GM12878 (cell line): ENCODE measurements around the gene DISC1. TPM values are rescaled to one million over a fixed set of nuclear protein-coding genes. Genes with fewer than 3 reads are reported as not detected.

Experiments
- ATAC-seq: fragments of 200-7000 bp; cut with Tn5 transposase; 3 replicates; pipeline ENCODE4 v1.9.1; 2020; ENCODE audit warnings: mild to moderate bottlenecking, moderate library complexity
- BruUV-seq: library from RNA; stranded (reverse); fragments of 400-500 nt; replicated peaks from 2 replicates; lab custom pipeline; 2021; lab: Mats Ljungman, UMichigan
- CTCF ChIA-PET: fragments of 300-600 bp; sonication (Branson Sonifier 250); formaldehyde crosslinking; extraction: SDS; loops from one replicate; lab custom pipeline; 2021; ENCODE audit warnings: inconsistent platforms; lab: Yijun Ruan, JAX
- POLR2A ChIA-PET: fragments of 350-600 bp; formaldehyde crosslinking; extraction: SDS; loops from one replicate; lab custom pipeline; 2021; ENCODE audit warnings: inconsistent platforms; lab: Charles Lee
- RAD21 ChIA-PET: fragments of 300-600 bp; sonication (Branson Sonifier 250); formaldehyde crosslinking; loops from one replicate; lab custom pipeline; 2023; ENCODE audit warnings: antibody characterized with exemption; ENCODE audit not compliant: unreplicated experiment; lab: Charles Lee
- SMC1A ChIA-PET: fragments of 300-600 bp; sonication (Branson Sonifier 250); formaldehyde crosslinking; loops from one replicate; lab custom pipeline; 2023; ENCODE audit not compliant: unreplicated experiment, uncharacterized antibody; lab: Charles Lee
- DNase-seq: peaks from one replicate; pipeline ENCODE4 v3.0.0-alpha.2; 2011; ENCODE audit warnings: low read depth, low spot score
- FAIRE-seq: peaks from 3 replicates; lab custom pipeline; 2011; peaks lifted over from hg19 to GRCh38; lab: Jason Lieb, UNC
- H2AFZ ChIP-seq: 2 replicates; pipeline ENCODE4 v1.6.0; 2011; ENCODE audit warnings: low read depth, low read length, control low read depth; ENCODE audit not compliant: control insufficient read depth
- H3K27ac ChIP-seq: 2 replicates; pipeline ENCODE4 v1.5.1; 2011; ENCODE audit warnings: control low read depth; ENCODE audit not compliant: control insufficient read depth, insufficient read depth
- H3K27me3 ChIP-seq, 2 experiments: replicated peaks in 1 of 2; 2 replicates each; pipeline versions ENCODE4 v1.6.0 to v1.6.1; 2011; ENCODE audit warnings: low read length in 1 of 2; ENCODE audit not compliant: control insufficient read depth in 2 of 2, insufficient read depth in 2 of 2
- H3K36me3 ChIP-seq, 2 experiments: 2 replicates each; pipeline ENCODE4 v1.5.1; 2011; ENCODE audit warnings: low read length in 1 of 2; ENCODE audit not compliant: control insufficient read depth in 2 of 2, insufficient read depth in 2 of 2
- H3K4me1 ChIP-seq: 2 replicates; pipeline ENCODE4 v1.6.1; 2011; ENCODE audit warnings: mild to moderate bottlenecking, low read length, moderate library complexity, mixed read lengths; ENCODE audit not compliant: control insufficient read depth, insufficient read depth
- H3K4me2 ChIP-seq: 2 replicates; pipeline ENCODE4 v1.6.0; 2011; ENCODE audit warnings: control low read depth; ENCODE audit not compliant: control insufficient read depth, insufficient read depth
- H3K4me3 ChIP-seq: fragments of 200-600 bp; sonication (generic); 2 replicates; pipeline ENCODE4 v1.5.1; 2016
- H3K79me2 ChIP-seq: 2 replicates; pipeline ENCODE4 v1.6.0; 2011; ENCODE audit warnings: low read length; ENCODE audit not compliant: control insufficient read depth, insufficient read depth
- H3K9ac ChIP-seq: 2 replicates; pipeline ENCODE4 v1.8.0; 2011; ENCODE audit warnings: low read length, control low read depth, mixed read lengths; ENCODE audit not compliant: control insufficient read depth, insufficient read depth
- H3K9me3 ChIP-seq: replicated peaks from 3 replicates; pipeline ENCODE4 v1.5.1; 2011; ENCODE audit warnings: mild to moderate bottlenecking, low read length; ENCODE audit not compliant: control insufficient read depth, insufficient read depth
- H4K20me1 ChIP-seq: 2 replicates; pipeline ENCODE4 v1.6.0; 2011; ENCODE audit not compliant: control insufficient read depth, insufficient read depth
- BACH1 ChIP-seq: fragments of 450-650 bp; IDR thresholded peaks from 2 replicates; pipeline ENCODE4 v1.6.1; 2017; ENCODE audit warnings: mild to moderate bottlenecking, borderline replicate concordance
- BMI1 ChIP-seq: fragments of 450-650 bp; IDR thresholded peaks from 2 replicates; pipeline ENCODE4 v1.6.1; 2016; ENCODE audit warnings: mild to moderate bottlenecking, moderate library complexity, borderline replicate concordance
- CEBPB ChIP-seq, 2 experiments: fragments of 150-350 bp in 1 of 2; IDR thresholded peaks; 2 replicates each; pipeline ENCODE4 v1.6.1; 2012 to 2014; ENCODE audit warnings: low read depth in 2 of 2, low read length in 2 of 2, borderline replicate concordance in 1 of 2, inconsistent platforms in 1 of 2
- CHD2 ChIP-seq: IDR thresholded peaks from 2 replicates; pipeline ENCODE4 v1.6.1; 2011; ENCODE audit warnings: low read depth, low read length, improper control_type of control experiment, borderline replicate concordance
- RAD51 ChIP-seq: fragments of 450-650 bp; IDR thresholded peaks from 2 replicates; pipeline ENCODE4 v1.6.1; 2016; ENCODE audit warnings: moderate library complexity, mild to moderate bottlenecking, inconsistent platforms
- RB1 ChIP-seq: fragments of 450-650 bp; formaldehyde crosslinking; IDR thresholded peaks from 2 replicates; pipeline ENCODE4 v1.6.1; 2017; ENCODE audit warnings: mild to moderate bottlenecking, borderline replicate concordance
- RFX5 ChIP-seq: IDR thresholded peaks from 2 replicates; pipeline ENCODE4 v1.6.1; 2011; ENCODE audit warnings: low read depth, low read length, improper control_type of control experiment
- SREBF2 ChIP-seq: IDR thresholded peaks from 2 replicates; pipeline ENCODE4 v1.6.1; 2012; ENCODE audit warnings: mild to moderate bottlenecking, low read length
- SRF ChIP-seq, 2 experiments: IDR thresholded peaks; 2 replicates each; pipeline ENCODE4 v1.6.1; 2011; ENCODE audit warnings: low read depth in 2 of 2, low read length in 2 of 2, mild to moderate bottlenecking in 1 of 2, moderate library complexity in 1 of 2
- TCF7 ChIP-seq: IDR thresholded peaks from 2 replicates; pipeline ENCODE4 v1.6.1; 2014; ENCODE audit warnings: antibody characterized with exemption, borderline replicate concordance
- WRNIP1 ChIP-seq: IDR thresholded peaks from 2 replicates; pipeline ENCODE4 v1.6.1; 2011; ENCODE audit warnings: low read depth, low read length, improper control_type of control experiment, borderline replicate concordance
- WGBS: methylation state at CpG from one replicate; pipeline ENCODE4 v1.1.6; 2016; ENCODE audit warnings: low lambda C conversion rate; ENCODE audit not compliant: insufficient replicate concordance, insufficient coverage; ENCODE audit errors: missing lambda C conversion rate; 5-methylcytosine and 5-hydroxymethylcytosine counted together
- in situ Hi-C: fragments of 300-500 bp; cut with MboI; formaldehyde crosslinking; loops from 9 replicates; pipeline ENCODE4 v1.14.3; 2018; ENCODE audit warnings: mixed read lengths
- intact Hi-C: fragments of 100-400 bp; cut with micrococcal nuclease; formaldehyde crosslinking; loops from one replicate; pipeline ENCODE4 v1.14.2; 2022; ENCODE audit not compliant: unreplicated experiment
- polyA plus RNA-seq, 11 experiments: library from polyadenylated mRNA; depleted of rRNA in 4 of 11; unstranded in 6 of 11; stranded (reverse) in 5 of 11; fragments of >200 nt; fragmentation: Nextera tagmentation in 4 of 11; fragmentation: Illumina TruSeq in 1 of 11; extraction: Ambion mirVana in 4 of 11; extraction: Trizol in 1 of 11; gene quantifications; 1 replicate in 1 of 11; 2 replicates in 10 of 11; pipeline versions ENCODE4 v1.2.1 to v1.2.3, GENCODE V29; 2011 to 2016; ENCODE audit warnings: inconsistent platforms in 2 of 11, missing spikeins in 2 of 11, low read depth in 1 of 11
- total RNA-seq, 4 experiments: library from RNA; depleted of rRNA in 3 of 4; stranded (reverse); fragments of >200 nt in 3 of 4; fragmentation: Illumina TruSeq in 1 of 4; extraction: Trizol in 1 of 4; gene quantifications; 2 replicates each; pipeline versions ENCODE4 v1.2.1 to v1.2.3, GENCODE V29; 2013 to 2021
- TF ChIP-seq, protein P1 (sequence below): IDR thresholded peaks from 2 replicates; pipeline ENCODE4 v1.6.1; 2011; ENCODE audit warnings: low read depth, mild to moderate bottlenecking, low read length, moderate library complexity, borderline replicate concordance; ENCODE audit errors: extremely low read depth
- TF ChIP-seq, protein P2 (sequence below): IDR thresholded peaks from 2 replicates; pipeline ENCODE4 v1.6.1; 2012; ENCODE audit warnings: improper control_type of control experiment, low read depth, low read length; ENCODE audit not compliant: insufficient replicate concordance
- TF ChIP-seq, protein P3 (sequence below): IDR thresholded peaks from 2 replicates; pipeline ENCODE4 v1.6.1; 2012; ENCODE audit warnings: low read depth, low read length, improper control_type of control experiment
- TF ChIP-seq, protein P4 (sequence below): fragments of 450-650 bp; IDR thresholded peaks from 2 replicates; pipeline ENCODE4 v1.6.1; 2017; ENCODE audit warnings: borderline replicate concordance

DISC1 gene
- total and polyA plus RNA-seq, 10 of the 15 experiments (the other 5 are each of a cell fraction or from before 2014, with no cell fraction given), result 0.05 to 0.72 (median 0.19) TPM; not detected in 1

DNA sequence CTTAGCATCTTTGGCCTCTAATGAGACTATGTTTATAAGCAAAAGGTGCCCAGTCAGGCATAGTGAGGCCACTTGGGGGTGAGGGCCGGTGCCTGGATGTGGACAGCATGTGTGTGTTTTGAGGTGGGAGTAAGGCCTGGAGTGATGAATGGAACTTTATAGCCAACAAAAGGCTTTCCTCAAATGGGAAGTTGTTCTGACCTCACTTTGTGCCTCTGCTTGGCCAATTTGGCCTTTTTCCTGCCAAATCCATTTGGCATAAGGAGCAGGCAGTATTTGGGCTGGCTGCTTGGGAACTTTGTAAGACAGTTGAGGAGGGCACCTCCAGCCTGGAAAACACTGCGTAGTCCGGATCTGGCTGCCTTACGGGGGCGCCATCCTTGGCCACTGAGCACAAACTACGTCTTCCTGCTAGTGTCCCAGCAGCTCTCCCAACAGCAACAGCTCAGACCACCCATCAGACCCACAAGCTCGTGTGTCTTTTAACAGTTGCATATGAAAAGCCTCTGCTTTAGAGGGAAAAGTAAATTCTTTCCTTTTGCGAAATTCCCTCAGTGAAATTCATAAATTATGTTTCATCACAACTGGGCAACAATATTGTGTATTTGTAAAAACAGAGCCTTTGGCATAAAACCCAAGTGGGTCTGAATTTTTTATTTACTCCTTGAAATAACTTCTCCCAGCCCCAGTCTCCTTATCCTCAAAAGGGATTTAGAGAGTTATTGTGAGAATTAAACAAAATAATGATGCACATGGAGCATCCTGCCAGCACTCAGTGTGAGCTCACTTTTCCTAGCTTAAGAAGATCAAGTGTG lies 322.9 kb downstream of the DISC1 start:
- SMC1A ChIA-PET, result no interaction called here
- intact Hi-C loops (no loop called here), in situ Hi-C loops (no loop called here)
- H3K4me2 ChIP-seq, result no peak overlapping the region
- H3K27ac ChIP-seq, result no peak overlapping the region
- H4K20me1 ChIP-seq, result no peaks in the 10 kb centered on the region
- WGBS, result 42% methylated on average over 8 of the region's 8 CpGs
- no peak overlapping the region for H3K9ac ChIP-seq
- RAD21 ChIA-PET, result no interaction called here
- no TSS peak for BruUV-seq
- no peaks in the 10 kb centered on the region for H3K9me3 ChIP-seq
- DNase-seq (no peak), FAIRE-seq (no peak), ATAC-seq (no peak)
- H3K79me2 ChIP-seq, result no peaks in the 10 kb centered on the region
- no peaks in the 10 kb centered on the region for H3K27me3 ChIP-seq
- POLR2A ChIA-PET, result no interaction called here
- CTCF ChIA-PET, result no interaction called here
- H2AFZ ChIP-seq, result no peak overlapping the region
- no peaks in the 10 kb centered on the region for H3K36me3 ChIP-seq
- no peak overlapping the region for H3K4me3 ChIP-seq
- no peaks in the 10 kb centered on the region for H3K4me1 ChIP-seq
- no peak for TF ChIP-seq SRF (IDR thresholded peaks at IDR 0.05; ENCODE audit: low read depth in 2 of 2, low read length in 2 of 2)
- no peak for TF ChIP-seq TCF7
- TF ChIP-seq RAD51, result no peak
- TF ChIP-seq, protein P1, sequence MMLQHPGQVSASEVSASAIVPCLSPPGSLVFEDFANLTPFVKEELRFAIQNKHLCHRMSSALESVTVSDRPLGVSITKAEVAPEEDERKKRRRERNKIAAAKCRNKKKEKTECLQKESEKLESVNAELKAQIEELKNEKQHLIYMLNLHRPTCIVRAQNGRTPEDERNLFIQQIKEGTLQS, result no peak
- TF ChIP-seq BMI1, result no peak
- TF ChIP-seq, protein P2, sequence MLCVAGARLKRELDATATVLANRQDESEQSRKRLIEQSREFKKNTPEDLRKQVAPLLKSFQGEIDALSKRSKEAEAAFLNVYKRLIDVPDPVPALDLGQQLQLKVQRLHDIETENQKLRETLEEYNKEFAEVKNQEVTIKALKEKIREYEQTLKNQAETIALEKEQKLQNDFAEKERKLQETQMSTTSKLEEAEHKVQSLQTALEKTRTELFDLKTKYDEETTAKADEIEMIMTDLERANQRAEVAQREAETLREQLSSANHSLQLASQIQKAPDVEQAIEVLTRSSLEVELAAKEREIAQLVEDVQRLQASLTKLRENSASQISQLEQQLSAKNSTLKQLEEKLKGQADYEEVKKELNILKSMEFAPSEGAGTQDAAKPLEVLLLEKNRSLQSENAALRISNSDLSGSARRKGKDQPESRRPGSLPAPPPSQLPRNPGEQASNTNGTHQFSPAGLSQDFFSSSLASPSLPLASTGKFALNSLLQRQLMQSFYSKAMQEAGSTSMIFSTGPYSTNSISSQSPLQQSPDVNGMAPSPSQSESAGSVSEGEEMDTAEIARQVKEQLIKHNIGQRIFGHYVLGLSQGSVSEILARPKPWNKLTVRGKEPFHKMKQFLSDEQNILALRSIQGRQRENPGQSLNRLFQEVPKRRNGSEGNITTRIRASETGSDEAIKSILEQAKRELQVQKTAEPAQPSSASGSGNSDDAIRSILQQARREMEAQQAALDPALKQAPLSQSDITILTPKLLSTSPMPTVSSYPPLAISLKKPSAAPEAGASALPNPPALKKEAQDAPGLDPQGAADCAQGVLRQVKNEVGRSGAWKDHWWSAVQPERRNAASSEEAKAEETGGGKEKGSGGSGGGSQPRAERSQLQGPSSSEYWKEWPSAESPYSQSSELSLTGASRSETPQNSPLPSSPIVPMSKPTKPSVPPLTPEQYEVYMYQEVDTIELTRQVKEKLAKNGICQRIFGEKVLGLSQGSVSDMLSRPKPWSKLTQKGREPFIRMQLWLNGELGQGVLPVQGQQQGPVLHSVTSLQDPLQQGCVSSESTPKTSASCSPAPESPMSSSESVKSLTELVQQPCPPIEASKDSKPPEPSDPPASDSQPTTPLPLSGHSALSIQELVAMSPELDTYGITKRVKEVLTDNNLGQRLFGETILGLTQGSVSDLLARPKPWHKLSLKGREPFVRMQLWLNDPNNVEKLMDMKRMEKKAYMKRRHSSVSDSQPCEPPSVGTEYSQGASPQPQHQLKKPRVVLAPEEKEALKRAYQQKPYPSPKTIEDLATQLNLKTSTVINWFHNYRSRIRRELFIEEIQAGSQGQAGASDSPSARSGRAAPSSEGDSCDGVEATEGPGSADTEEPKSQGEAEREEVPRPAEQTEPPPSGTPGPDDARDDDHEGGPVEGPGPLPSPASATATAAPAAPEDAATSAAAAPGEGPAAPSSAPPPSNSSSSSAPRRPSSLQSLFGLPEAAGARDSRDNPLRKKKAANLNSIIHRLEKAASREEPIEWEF, result no peak
- TF ChIP-seq RFX5, result no peak
- no peak for TF ChIP-seq BACH1
- TF ChIP-seq RB1, result no peak
- TF ChIP-seq, protein P3, sequence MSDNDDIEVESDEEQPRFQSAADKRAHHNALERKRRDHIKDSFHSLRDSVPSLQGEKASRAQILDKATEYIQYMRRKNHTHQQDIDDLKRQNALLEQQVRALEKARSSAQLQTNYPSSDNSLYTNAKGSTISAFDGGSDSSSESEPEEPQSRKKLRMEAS, result no peak
- no peak for TF ChIP-seq CEBPB (IDR thresholded peaks at IDR 0.05; ENCODE audit: borderline replicate concordance in 1 of 2, low read depth in 2 of 2, low read length in 2 of 2)
- TF ChIP-seq WRNIP1, result no peak
- TF ChIP-seq CHD2, result no peak
- TF ChIP-seq, protein P4, sequence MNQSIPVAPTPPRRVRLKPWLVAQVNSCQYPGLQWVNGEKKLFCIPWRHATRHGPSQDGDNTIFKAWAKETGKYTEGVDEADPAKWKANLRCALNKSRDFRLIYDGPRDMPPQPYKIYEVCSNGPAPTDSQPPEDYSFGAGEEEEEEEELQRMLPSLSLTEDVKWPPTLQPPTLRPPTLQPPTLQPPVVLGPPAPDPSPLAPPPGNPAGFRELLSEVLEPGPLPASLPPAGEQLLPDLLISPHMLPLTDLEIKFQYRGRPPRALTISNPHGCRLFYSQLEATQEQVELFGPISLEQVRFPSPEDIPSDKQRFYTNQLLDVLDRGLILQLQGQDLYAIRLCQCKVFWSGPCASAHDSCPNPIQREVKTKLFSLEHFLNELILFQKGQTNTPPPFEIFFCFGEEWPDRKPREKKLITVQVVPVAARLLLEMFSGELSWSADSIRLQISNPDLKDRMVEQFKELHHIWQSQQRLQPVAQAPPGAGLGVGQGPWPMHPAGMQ, result no peak
- no peak for TF ChIP-seq SREBF2
